Transverse colon (tissue), 4 donors: Measurements from ENCODE around the gene BTLA. TPM values are rescaled to one million over a fixed set of nuclear protein-coding genes. Genes with fewer than 3 reads are reported as not detected.

ENCODE experiments used
- DNase-seq: peaks from one replicate; pipeline ENCODE4 v3.0.0-alpha.2; 2019
- H3K27ac ChIP-seq, 4 donors: fragments of 200-600 bp; sonication (generic); 2 replicates each; pipeline ENCODE4 v1.5.1; 2016 to 2018; ENCODE audit warnings: inconsistent platforms in 4 of 4
- H3K27me3 ChIP-seq: fragments of 200-600 bp; sonication (generic); 2 replicates; pipeline ENCODE4 v1.5.1; 2017; ENCODE audit warnings: inconsistent platforms
- H3K36me3 ChIP-seq, 4 donors: fragments of 200-600 bp; sonication (generic); 2 replicates each; pipeline ENCODE4 v1.5.1; 2017 to 2019; ENCODE audit warnings: inconsistent platforms in 4 of 4
- H3K4me1 ChIP-seq, 4 donors: fragments of 200-600 bp; sonication (generic); 2 replicates each; pipeline ENCODE4 v1.5.1; 2017 to 2020; ENCODE audit warnings: inconsistent platforms in 4 of 4
- H3K4me3 ChIP-seq, 4 donors: fragments of 200-600 bp; sonication (generic); 1 replicate in 1 of 4; 2 replicates in 3 of 4; pipeline versions ENCODE4 v1.5.1 to v1.6.1; 2017 to 2019; ENCODE audit warnings: inconsistent platforms in 4 of 4
- H3K9me3 ChIP-seq, 2 donors: fragments of 200-600 bp; sonication (generic); 2 replicates each; pipeline ENCODE4 v1.5.1; 2017 to 2019; ENCODE audit warnings: inconsistent platforms in 2 of 2
- CTCF ChIP-seq, 5 experiments: fragments of 200-600 bp in 3 of 5; fragments of 450-650 bp in 2 of 5; sonication (generic) in 3 of 5; IDR thresholded peaks; 1 replicate in 2 of 5; 2 replicates in 3 of 5; pipeline ENCODE4 v1.5.1; 2016 to 2017; ENCODE audit warnings: antibody characterized with exemption in 5 of 5, inconsistent platforms in 3 of 5, mild to moderate bottlenecking in 2 of 5, moderate library complexity in 1 of 5
- EP300 ChIP-seq: sonication (generic); formaldehyde crosslinking; IDR thresholded peaks from one replicate; pipeline ENCODE4 v1.6.1; 2017; ENCODE audit warnings: antibody characterized with exemption, low read depth
- POLR2A ChIP-seq: fragments of 450-650 bp; IDR thresholded peaks from one replicate; pipeline ENCODE4 v1.6.1; 2016; ENCODE audit warnings: antibody characterized with exemption, mild to moderate bottlenecking, moderate library complexity
- POLR2AphosphoS5 ChIP-seq, 3 donors: sonication (generic); formaldehyde crosslinking; IDR thresholded peaks; one replicate each; pipeline ENCODE4 v1.6.1; 2016; ENCODE audit warnings: antibody characterized with exemption in 3 of 3
- WGBS, 2 donors: methylation state at CpG; one replicate each; pipeline ENCODE4 v1.1.5; 2018; ENCODE audit warnings: low coverage in 1 of 2; 5-methylcytosine and 5-hydroxymethylcytosine counted together
- in situ Hi-C, 4 donors: fragments of 200-750 bp; cut with MboI; loops; one replicate each; pipeline versions ENCODE4 v1.15.0 to v1.15.1; 2017; ENCODE audit warnings: low sequenced_read_pairs in 3 of 4, low pct_ligation_motif_present in 1 of 4, low pct_unique_long_range_greater_than_20kb in 1 of 4
- intact Hi-C: fragments of 100-400 bp; cut with DNase I; formaldehyde crosslinking; loops from one replicate; pipeline ENCODE4 v1.15.1; 2023; ENCODE audit warnings: low total_unique reads
- total RNA-seq, 4 donors: library from RNA; depleted of rRNA; stranded (reverse); fragments of >200 nt; gene quantifications; one replicate each; pipeline ENCODE4 v1.1.0, GENCODE V29; 2016

BTLA gene
- total RNA-seq, 4 donors from 2014 or later: 0.82 to 12.9 TPM; not detected in 2

GRCh38 chr3:112460519-112461195 is 38.6 kb downstream of the BTLA start:
- Histone ChIP-seq H3K9me3 (no peaks in the 10 kb centered on the region), H3K27ac (no peak overlapping the region), H3K4me3 (no peak overlapping the region), H3K36me3 (no peaks in the 10 kb centered on the region), H3K4me1 (no peaks in the 10 kb centered on the region), H3K27me3 (no peaks in the 10 kb centered on the region)
- in situ Hi-C loops (no loop called here), intact Hi-C loops (no loop called here)
- TF ChIP-seq POLR2AphosphoS5 (IDR thresholded peaks at IDR 0.05) (no peak), EP300 (no peak), CTCF (IDR thresholded peaks at IDR 0.05) (no peak), POLR2A (no peak)
- DNase-seq: no peak
- WGBS, 2 donors: 43 to 57% methylated on average over 2 of the region's 2 CpGs

DNA sequence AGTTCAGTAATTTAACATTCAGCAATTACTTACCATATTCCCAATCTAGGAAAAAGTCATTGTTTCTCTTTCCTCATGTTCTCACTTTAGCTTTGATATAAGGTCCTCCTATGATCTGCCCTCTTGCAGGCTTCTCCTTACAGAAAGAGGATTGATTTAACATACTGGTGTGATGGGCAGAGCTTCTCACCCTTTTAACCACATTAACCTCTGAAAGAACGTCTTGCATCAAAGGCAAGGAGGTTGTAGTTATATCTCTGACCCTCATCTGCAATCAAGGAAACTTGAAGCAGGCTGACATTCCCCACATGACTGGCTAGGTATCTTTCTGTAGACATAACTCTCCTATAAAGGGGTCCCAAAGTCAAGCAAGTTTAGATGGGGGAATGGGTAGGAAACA is 39.5 kb downstream of the BTLA start:
- TF ChIP-seq CTCF (IDR thresholded peaks at IDR 0.05): no peak
- no peak for TF ChIP-seq EP300
- no peak for TF ChIP-seq POLR2A
- no peak for TF ChIP-seq POLR2AphosphoS5 (IDR thresholded peaks at IDR 0.05)
- no peaks in the 10 kb centered on the region for H3K4me1 ChIP-seq
- DNase-seq: no peak
- intact Hi-C loops: no loop called here
- no peak overlapping the region for H3K4me3 ChIP-seq
- in situ Hi-C loops: no loop called here
- 59% methylated on average over 1 of the region's 1 CpG; no CpG with 5 or more reads in 1 of the 2 donors for WGBS, 2 donors
- no peak overlapping the region for H3K27ac ChIP-seq
- no peaks in the 10 kb centered on the region for H3K9me3 ChIP-seq
- H3K36me3 ChIP-seq: no peaks in the 10 kb centered on the region
- H3K27me3 ChIP-seq: no peaks in the 10 kb centered on the region

- TF ChIP-seq POLR2A (no peak), CTCF (IDR thresholded peaks at IDR 0.05) (no peak), POLR2AphosphoS5 (IDR thresholded peaks at IDR 0.05) (no peak), EP300 (no peak)
- no peak for DNase-seq
- in situ Hi-C loops: no loop called here
- Histone ChIP-seq H3K27ac (no peak overlapping the region), H3K4me1 (no peaks in the 10 kb centered on the region), H3K4me3 (no peak overlapping the region), H3K27me3 (no peaks in the 10 kb centered on the region), H3K36me3 (no peaks in the 10 kb centered on the region), H3K9me3 (no peaks in the 10 kb centered on the region)
- intact Hi-C loops: no loop called here
These were observed 43.1 kb downstream of the BTLA start for GRCh38 chr3:112456147-112456546.

GRCh38 chr3:112448939-112449338 is 50.3 kb downstream of the BTLA start:
- Histone ChIP-seq H3K36me3 (no peaks in the 10 kb centered on the region), H3K9me3 (no peaks in the 10 kb centered on the region), H3K4me3 (no peak overlapping the region), H3K4me1 (no peaks in the 10 kb centered on the region), H3K27me3 (no peaks in the 10 kb centered on the region), H3K27ac (no peak overlapping the region)
- TF ChIP-seq CTCF (IDR thresholded peaks at IDR 0.05) (no peak), POLR2A (no peak), POLR2AphosphoS5 (IDR thresholded peaks at IDR 0.05) (no peak), EP300 (no peak)
- in situ Hi-C loops: no loop called here
- no peak for DNase-seq
- WGBS, 2 donors: 54 to 89% methylated on average over 1 of the region's 1 CpG
- intact Hi-C loops: no loop called here
